GM08714 (cell line): ENCODE data around the gene OR4K14.
"Not testable (repeated sequence)": the region's sequence is repeated elsewhere in the genome, so short reads cannot be mapped to it uniquely, and the experiment has no call there.

Experiments used
- H3K4me3 ChIP-seq: fragments of 200-500 bp; sonication (Bioruptor generic); 2 replicates; pipeline ENCODE4 v1.5.1; 2014; ENCODE audit warnings: mild to moderate bottlenecking, low read length, inconsistent platforms
- ZNF274 ChIP-seq: IDR thresholded peaks from 2 replicates; pipeline ENCODE4 v1.6.1; 2012; ENCODE audit warnings: mild to moderate bottlenecking, low read depth, low read length

The OR4K14 gene, protein sequence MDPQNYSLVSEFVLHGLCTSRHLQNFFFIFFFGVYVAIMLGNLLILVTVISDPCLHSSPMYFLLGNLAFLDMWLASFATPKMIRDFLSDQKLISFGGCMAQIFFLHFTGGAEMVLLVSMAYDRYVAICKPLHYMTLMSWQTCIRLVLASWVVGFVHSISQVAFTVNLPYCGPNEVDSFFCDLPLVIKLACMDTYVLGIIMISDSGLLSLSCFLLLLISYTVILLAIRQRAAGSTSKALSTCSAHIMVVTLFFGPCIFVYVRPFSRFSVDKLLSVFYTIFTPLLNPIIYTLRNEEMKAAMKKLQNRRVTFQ

DNA sequence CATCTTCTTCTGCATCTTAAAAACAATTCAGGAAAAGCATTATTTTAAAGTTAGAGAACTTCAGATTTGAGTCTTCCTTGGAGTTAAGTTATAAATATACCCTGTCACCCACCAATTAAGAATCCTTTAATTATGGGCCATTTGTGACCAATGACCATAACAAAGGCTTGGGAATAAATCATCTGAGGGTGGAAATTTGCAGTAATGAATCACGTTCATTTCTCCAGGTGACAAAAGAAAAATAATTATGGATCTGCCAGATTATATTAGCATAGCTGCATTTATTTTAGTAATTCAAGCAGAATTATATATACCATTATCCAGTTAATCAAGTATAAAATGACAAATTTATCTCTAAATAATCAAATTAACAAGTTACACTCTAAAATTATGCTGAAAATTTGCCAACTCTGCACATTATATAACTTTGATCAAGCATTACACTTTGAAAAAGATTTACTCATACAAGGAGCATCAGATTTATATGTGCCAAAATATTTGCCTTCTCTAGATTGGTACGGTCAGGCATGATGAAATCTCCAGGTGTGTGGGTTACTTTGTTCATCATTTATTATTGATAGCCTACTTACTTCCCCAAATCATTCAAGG lies at the start of gene OR4K14:
TSS of gene OR4K14 (minus strand) at position 51 of the 609 bp plus-strand sequence. CDS start 4,114 bp downstream, outside the sequence.
- H3K4me3 ChIP-seq, result no peak within 1 kb of the TSS
- no peak for TF ChIP-seq ZNF274

DNA sequence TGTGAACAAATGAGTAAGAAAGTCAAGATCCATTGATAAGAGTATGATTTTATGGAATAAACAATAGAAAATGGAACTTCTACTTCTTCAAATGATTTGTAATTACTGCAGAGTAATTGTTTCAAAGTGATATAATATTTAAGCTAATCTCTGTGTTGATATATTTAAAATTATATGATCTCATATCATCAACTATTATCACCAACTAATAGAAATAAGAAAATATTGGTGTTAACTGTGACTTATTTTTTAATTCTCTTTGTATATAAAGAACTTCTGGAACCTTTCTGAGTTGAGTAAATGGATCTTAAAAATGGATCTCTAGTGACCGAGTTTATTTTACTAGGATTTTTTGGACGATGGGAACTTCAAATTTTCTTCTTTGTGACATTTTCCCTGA lies 40.6 kb upstream of the OR4K14 start, which contains the start of gene OR4L1:
TSS of gene OR4L1 (plus strand) at position 301 of the 400 bp plus-strand sequence. CDS start at position 301, 0 bp downstream.
- TF ChIP-seq ZNF274, result no peak
- H3K4me3 ChIP-seq, result no peak within 1 kb of the TSS

DNA sequence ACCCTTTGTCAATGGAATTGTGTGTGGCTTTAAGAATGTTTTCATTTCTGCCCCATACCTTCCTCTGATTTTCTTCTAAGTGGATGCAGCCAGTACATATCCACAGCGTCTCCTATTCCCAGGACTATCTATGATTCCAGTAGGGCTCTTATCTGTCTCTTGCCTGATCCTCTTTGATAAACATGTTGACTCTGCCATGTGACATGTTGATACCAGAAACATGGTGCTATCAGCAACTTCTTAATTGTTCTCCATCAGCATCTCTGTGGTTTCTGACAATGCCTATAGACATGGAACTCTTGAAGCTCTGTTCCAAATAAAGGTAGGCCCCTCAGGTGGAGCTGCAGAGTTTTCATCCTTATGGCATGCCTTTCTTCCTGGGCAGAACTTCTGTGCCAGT lies 29.1 kb upstream of the OR4K14 start:
- TF ChIP-seq ZNF274, result no peak

DNA sequence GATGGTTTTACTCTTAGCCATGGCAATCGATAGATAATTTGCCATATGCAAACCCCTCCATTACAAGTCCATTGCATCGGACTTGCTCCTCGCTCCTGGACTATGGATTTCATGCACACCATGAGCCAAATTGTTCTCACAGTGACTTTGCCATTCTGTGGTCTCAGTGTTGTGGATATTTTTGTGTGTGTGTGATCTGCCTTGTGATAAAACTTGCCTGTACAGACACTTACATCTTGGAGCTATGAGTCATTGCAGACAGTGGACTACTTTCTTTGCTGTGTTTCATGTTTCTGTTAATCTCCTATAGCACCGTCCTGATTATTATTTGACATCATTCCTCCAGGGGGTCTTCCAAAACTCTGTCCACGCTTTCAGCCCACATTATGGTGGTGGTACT lies 25.1 kb upstream of the OR4K14 start:
- no peak for TF ChIP-seq ZNF274
- no peak overlapping the region for H3K4me3 ChIP-seq

More for the DNA sequence above, 29.1 kb upstream of the OR4K14 start:
- H3K4me3 ChIP-seq, result no peak overlapping the region

DNA sequence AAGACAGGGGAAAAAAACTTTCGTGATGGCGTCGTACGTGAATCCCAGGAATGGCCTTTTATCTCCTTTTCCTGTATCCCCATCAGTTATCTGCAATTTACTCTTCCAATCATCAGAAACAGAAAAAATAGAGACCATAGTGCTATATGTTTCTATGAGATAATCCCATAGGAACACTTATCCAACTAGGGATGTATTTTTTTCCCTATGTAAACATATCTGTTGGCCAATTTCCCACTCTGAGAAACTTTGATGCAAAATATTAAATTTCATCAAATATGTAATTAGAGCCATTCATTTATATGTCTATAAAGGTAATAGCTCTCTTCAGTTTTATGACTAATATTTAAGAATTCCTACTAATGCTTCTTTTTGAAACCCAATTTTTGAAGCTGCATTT lies 16.8 kb upstream of the OR4K14 start, which contains the start of gene OR4K13:
TSS of gene OR4K13 (minus strand) at position 101 of the 400 bp plus-strand sequence. CDS start 1,280 bp downstream, outside the sequence.
- TF ChIP-seq ZNF274, result no peak
- H3K4me3 ChIP-seq, result no peak within 1 kb of the TSS

DNA sequence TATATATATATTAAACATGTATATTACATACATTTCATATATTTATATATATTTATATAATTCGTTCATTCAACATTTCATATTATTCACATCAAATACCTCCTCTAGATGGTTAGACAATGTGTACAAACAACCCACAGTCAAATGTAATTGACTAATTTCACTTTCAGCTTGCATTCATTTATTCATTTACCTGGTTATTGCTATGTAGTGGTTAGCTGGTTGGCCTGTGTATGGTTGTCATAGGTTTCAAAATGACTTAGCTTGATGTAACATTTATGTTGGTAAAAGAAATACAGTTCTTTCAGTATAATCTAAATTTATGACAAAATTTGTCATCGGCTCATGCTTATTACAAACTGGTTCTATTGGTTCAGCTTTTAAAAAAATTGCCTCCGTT lies 16.3 kb upstream of the OR4K14 start:
- TF ChIP-seq ZNF274, result no peak
- H3K4me3 ChIP-seq, result no peak overlapping the region

DNA sequence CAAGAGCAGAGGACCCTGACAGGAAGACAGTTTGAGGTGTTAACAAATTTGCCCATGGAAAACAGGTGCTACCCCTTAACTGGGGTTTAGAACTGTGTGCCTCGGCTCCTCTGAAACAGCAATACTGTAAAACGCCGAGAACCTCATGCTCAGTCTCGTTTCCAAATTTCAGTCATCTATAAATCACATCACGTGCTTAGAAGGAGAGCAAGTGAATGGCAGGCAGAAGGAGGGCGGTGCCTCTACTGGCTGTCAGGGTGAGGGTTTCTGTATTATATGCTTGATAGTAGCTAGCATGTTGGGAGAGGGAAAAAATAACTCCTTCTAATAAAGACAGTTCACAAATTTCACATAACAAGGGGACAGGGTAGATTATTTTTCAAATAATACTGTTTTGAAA lies 12.0 kb upstream of the OR4K14 start:
- H3K4me3 ChIP-seq, result no peak overlapping the region
- TF ChIP-seq ZNF274, result no peak

DNA sequence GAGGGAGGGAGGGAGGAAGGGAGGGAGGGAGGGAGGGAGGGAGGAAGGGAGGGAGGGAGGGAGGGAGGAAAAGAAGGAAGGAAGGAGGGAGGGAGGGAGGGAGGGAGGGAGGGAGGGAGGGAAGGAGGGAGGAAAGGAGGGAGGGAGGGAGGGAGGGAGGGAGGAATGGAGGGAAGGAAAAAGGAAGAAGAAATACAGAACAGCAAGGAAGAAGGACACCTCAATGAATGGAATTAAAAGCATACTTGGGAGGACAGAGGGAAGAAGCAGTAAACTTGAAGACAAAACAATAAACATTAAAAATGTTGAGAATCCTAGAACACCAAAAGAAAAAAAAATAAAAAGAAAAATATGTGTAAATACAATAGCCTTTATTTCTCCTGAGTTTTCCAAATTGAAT lies 11.0 kb downstream of the OR4K14 start:
- H3K4me3 ChIP-seq, result no peak overlapping the region
- no peak for TF ChIP-seq ZNF274

DNA sequence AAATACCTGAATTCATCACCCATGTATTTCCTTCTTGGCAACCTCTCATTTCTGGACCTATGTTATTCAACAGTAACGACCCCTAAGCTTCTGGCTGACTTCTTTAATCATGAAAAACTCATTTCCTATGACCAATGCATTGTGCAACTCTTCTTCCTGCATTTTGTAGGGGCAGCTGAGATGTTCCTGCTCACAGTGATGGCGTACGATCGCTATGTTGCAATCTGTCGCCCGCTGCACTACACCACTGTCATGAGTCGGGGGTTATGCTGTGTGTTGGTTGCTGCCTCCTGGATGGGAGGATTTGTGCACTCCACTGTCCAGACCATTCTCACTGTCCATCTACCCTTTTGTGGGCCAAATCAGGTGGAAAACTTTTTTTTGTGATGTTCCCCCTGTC lies 16.8 kb downstream of the OR4K14 start:
- no peak overlapping the region for H3K4me3 ChIP-seq
- no peak for TF ChIP-seq ZNF274

DNA sequence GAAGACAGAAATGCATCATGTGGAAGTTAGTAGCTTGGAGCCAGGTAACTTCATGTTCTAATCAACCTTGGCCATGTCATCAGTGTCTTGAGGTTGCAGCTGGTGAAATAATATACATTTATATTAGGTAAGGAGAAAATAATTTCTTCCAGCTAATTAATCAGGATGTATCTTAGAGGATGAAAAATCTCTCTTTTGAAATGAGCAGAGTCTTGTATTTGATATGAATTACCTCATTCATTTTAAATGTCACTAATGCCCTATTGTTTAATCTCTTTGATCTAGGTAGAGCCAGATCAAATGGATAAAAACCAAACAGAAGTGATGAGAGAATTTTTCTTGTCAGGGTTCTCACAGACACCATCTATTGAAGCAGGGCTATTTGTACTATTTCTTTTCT lies 17.2 kb downstream of the OR4K14 start, which contains the start of gene OR4Q2:
TSS of gene OR4Q2 (plus strand) at position 301 of the 400 bp plus-strand sequence.
- TF ChIP-seq ZNF274, result no peak

DNA sequence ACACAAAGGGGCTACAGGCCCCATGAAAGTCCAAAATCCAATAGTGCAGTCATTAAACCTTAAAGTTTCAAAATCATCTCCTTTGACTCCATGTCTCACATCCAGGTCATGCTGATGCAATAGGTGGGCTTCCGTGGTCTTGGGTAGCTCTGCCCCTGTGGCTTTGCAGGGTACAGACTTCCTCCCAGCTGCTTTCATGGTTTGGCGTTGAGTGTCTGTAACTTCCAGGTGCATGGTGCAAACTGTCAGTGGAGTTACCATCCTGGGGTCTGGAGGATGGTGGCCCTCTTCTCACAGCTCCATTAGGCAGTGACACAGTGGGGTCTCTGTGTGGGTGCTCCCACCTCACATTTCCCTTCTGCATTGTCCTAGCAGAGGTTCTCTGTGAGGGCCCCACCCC lies 25.7 kb downstream of the OR4K14 start:
- no peak for TF ChIP-seq ZNF274
- H3K4me3 ChIP-seq, result no peak overlapping the region

More for the DNA sequence above, 17.2 kb downstream of the OR4K14 start, which contains the start of gene OR4Q2:
- H3K4me3 ChIP-seq, result no peak within 1 kb of the TSS

DNA sequence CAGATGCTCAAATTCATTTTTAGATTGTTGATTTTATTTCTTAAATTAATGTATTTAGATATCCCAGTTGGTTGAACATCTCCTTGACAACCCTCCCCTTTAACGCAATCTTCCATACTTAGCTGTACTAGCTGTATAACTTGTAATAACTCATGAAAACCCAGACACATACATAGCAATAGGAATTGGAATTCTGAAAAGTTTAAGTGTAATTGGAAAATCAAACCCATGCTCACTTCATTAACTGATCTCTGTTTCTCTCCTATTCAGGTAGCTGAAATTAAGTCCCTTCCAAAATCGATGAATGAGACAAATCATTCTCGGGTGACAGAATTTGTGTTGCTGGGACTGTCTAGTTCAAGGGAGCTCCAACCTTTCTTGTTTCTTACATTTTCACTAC lies 43.8 kb downstream of the OR4K14 start, which contains the start of gene OR4K15:
TSS of gene OR4K15 (plus strand) at position 301 of the 400 bp plus-strand sequence. CDS start at position 301, 0 bp downstream.
- no peak for TF ChIP-seq ZNF274

DNA sequence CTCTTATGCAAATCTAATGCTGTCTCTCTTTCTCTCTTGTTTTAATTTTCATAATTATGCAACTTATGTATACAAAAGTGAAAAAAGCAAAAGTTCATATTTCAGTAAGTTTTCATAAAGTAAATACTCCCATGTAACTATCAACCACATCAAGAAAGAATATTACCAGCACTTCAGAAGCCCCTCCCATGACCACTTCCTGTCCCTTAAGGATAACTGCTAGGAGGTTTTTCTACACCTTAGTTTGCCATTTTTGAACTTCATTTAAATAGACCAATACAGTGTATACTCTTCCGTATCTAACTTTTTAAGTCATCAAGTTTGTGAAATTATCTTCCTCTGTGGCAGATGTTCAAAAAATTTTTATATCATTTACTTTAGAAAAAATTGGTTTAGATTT lies 44.3 kb downstream of the OR4K14 start:
- H3K4me3 ChIP-seq, result no peak overlapping the region
- TF ChIP-seq ZNF274, result no peak

More for the DNA sequence above, 43.8 kb downstream of the OR4K14 start, which contains the start of gene OR4K15:
- no peak within 1 kb of the TSS for H3K4me3 ChIP-seq

DNA sequence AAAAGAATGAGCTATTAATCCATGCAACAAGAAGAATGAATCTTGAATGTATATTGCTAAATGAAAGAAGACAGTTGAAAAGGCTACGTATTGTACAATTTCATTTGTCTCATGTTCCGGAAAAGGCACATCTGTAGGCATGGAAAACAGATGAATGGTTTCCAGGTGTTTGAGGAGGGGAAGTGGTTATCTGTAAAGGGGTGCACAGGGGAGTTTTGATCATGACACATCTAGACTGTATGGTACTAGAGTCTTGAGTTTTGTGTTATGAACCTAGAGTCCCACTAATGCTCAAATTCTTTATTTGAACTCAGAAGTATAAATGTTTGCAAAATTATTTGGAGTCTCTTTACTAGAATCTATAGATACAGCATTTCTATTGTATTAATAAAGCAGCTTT lies 49.4 kb downstream of the OR4K14 start:
- H3K4me3 ChIP-seq, result not testable (repeated sequence)
